HG03521 (cell line): ENCODE results near the gene HERC3.
"Not testable (repeated sequence)": the region's sequence is repeated elsewhere in the genome, so short reads cannot be mapped to it uniquely, and the experiment has no call there.

Source experiments
- ATAC-seq: cut with Tn5 transposase; IDR thresholded peaks from one replicate; pipeline ENCODE4 v1.9.1; 2021; ENCODE audit warnings: mild to moderate bottlenecking, moderate library complexity; ENCODE audit not compliant: unreplicated experiment

HERC3 gene

GRCh38 chr4:88606832-88607231, 14.6 kb downstream of the HERC3 start:
- ATAC-seq, result no peak

GRCh38 chr4:88609387-88609786, 17.1 kb downstream of the HERC3 start:
- no peak for ATAC-seq

GRCh38 chr4:88609794-88610193, 17.5 kb downstream of the HERC3 start:
- ATAC-seq, result not testable (repeated sequence)

- ATAC-seq, result no peak
Measured at GRCh38 chr4:88610771-88611170, 18.5 kb downstream of the HERC3 start.

- ATAC-seq, result no peak
Measured at GRCh38 chr4:88613417-88613875, 21.2 kb downstream of the HERC3 start.

- no peak for ATAC-seq
Measured at GRCh38 chr4:88614058-88614457, 21.8 kb downstream of the HERC3 start.

- no peak for ATAC-seq
Measured at GRCh38 chr4:88616275-88617150, 24.2 kb downstream of the HERC3 start.

GRCh38 chr4:88618782-88619485, 26.7 kb downstream of the HERC3 start:
- ATAC-seq, result no peak

- no peak for ATAC-seq
Measured at GRCh38 chr4:88619971-88620370, 27.7 kb downstream of the HERC3 start.

GRCh38 chr4:88621763-88622327, 29.6 kb downstream of the HERC3 start:
- ATAC-seq, result no peak

- no peak for ATAC-seq
Measured at GRCh38 chr4:88623097-88623496, 30.8 kb downstream of the HERC3 start.

GRCh38 chr4:88628746-88629145, 36.5 kb downstream of the HERC3 start:
- ATAC-seq, result no peak

GRCh38 chr4:88629826-88630225, 37.5 kb downstream of the HERC3 start:
- no peak for ATAC-seq

GRCh38 chr4:88630756-88631155, 38.5 kb downstream of the HERC3 start:
- ATAC-seq, result no peak

- ATAC-seq, result no peak
Measured at GRCh38 chr4:88643932-88644331, 51.7 kb downstream of the HERC3 start.

- ATAC-seq, result no peak
Measured at GRCh38 chr4:88645994-88646393, 53.7 kb downstream of the HERC3 start.

- no peak for ATAC-seq
Measured at GRCh38 chr4:88646528-88647280, 54.4 kb downstream of the HERC3 start.

- no peak for ATAC-seq
Measured at GRCh38 chr4:88649716-88650115, 57.4 kb downstream of the HERC3 start.

GRCh38 chr4:88653371-88653946, 61.2 kb downstream of the HERC3 start:
- ATAC-seq, result no peak

GRCh38 chr4:88655226-88655625, 62.9 kb downstream of the HERC3 start:
- no peak for ATAC-seq
